AG04450 (cell line): ENCODE data around the gene BMPER. TPM values are rescaled to one million over a fixed set of nuclear protein-coding genes. Genes with fewer than 3 reads are reported as not detected.

Experiments used
- CTCF ChIA-PET: fragments of 300-600, 350-600 bp; formaldehyde crosslinking; extraction: SDS; loops from one replicate; lab custom pipeline; 2022; ENCODE audit warnings: antibody characterized with exemption, inconsistent platforms; lab: Charles Lee
- POLR2A ChIA-PET: fragments of 350-600 bp; formaldehyde crosslinking; extraction: SDS; loops from one replicate; lab custom pipeline; 2021; ENCODE audit warnings: antibody characterized with exemption, inconsistent platforms; lab: Yijun Ruan, JAX
- DNase-seq: peaks from one replicate; pipeline ENCODE4 v3.0.0-alpha.2; 2011; ENCODE audit warnings: low read depth, low spot score
- H3K27ac ChIP-seq: one replicate; pipeline ENCODE4 v1.5.1; 2012; ENCODE audit warnings: low read depth, low read length, control low read depth
- H3K27me3 ChIP-seq: one replicate; pipeline ENCODE4 v1.6.0; 2012; ENCODE audit warnings: low read length; ENCODE audit not compliant: control insufficient read depth, insufficient read depth
- H3K4me3 ChIP-seq: 2 replicates; pipeline ENCODE4 v1.5.1; 2011; ENCODE audit warnings: mild to moderate bottlenecking, low read depth, low read length, control low read depth
- H3K9me3 ChIP-seq: 2 replicates; pipeline ENCODE4 v1.5.1; 2012; ENCODE audit warnings: low read length; ENCODE audit not compliant: control insufficient read depth, insufficient read depth
- polyA plus RNA-seq: library from polyadenylated mRNA; depleted of rRNA; stranded (reverse); fragments of >200 nt; gene quantifications from 2 replicates; pipeline ENCODE4 v1.2.3, GENCODE V29; 2011
- TF ChIP-seq, protein P1 (sequence below): IDR thresholded peaks from 2 replicates; pipeline ENCODE4 v1.5.1; 2011; ENCODE audit warnings: low read depth, low read length, control low read depth, inconsistent platforms

The BMPER gene
- polyA plus RNA-seq, 1 experiment = 1.1 TPM

DNA sequence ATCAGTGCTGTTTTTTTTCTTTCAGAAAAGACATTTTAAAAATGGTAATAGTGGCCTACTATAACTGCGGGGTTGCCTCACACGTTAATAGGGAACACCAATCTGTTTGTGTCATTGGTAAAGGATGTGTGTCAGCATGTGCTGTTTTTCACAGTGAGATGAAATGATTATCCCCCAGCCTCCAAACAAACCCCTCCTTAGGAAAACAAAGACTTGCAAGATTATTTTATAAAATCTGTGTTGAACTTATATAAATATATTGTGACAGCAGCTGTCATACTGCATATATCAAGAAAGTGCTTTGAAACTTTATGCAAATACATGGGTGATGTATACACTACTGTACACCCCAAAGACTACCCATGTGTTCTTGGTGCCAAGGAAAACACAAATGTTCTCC lies 125.8 kb downstream of the BMPER start:
- ChIA-PET CTCF (interaction anchor here (0.7 kb wide), 1 partner anchor 98 kb away, joined by 4 read pairs; no protein-coding TSS in a partner anchor), POLR2A (no interaction called here)
- H3K27ac ChIP-seq = no peak overlapping the region
- no peak overlapping the region for H3K4me3 ChIP-seq
- DNase-seq = no peak
- TF ChIP-seq, protein P1, sequence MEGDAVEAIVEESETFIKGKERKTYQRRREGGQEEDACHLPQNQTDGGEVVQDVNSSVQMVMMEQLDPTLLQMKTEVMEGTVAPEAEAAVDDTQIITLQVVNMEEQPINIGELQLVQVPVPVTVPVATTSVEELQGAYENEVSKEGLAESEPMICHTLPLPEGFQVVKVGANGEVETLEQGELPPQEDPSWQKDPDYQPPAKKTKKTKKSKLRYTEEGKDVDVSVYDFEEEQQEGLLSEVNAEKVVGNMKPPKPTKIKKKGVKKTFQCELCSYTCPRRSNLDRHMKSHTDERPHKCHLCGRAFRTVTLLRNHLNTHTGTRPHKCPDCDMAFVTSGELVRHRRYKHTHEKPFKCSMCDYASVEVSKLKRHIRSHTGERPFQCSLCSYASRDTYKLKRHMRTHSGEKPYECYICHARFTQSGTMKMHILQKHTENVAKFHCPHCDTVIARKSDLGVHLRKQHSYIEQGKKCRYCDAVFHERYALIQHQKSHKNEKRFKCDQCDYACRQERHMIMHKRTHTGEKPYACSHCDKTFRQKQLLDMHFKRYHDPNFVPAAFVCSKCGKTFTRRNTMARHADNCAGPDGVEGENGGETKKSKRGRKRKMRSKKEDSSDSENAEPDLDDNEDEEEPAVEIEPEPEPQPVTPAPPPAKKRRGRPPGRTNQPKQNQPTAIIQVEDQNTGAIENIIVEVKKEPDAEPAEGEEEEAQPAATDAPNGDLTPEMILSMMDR = no peak
- no peaks in the 10 kb centered on the region for H3K27me3 ChIP-seq
- H3K9me3 ChIP-seq = no peaks in the 10 kb centered on the region

DNA sequence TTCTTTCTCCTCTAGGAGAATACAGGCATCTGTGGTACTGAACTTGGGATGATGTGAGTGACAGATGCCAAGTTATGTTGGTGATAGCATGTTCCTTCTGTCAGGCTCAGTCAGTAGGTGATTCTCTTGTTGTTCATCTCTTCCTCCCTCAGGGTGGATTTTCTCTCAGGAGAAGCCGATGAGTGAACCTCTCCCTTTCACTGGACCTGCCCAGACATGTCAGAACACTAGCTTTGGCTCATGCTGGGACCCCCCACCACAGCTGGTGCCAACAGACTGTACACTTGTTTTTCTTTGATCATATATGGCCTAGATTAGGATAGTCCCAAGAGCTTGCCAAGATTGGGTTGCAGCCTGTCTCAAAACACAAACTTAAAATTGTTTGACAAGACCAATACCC lies 129.4 kb downstream of the BMPER start:
- TF ChIP-seq, protein P1 = no peak
- ChIA-PET CTCF (no interaction called here), POLR2A (no interaction called here)
- Histone ChIP-seq H3K4me3 (no peak overlapping the region), H3K9me3 (no peaks in the 10 kb centered on the region), H3K27me3 (no peaks in the 10 kb centered on the region), H3K27ac (no peak overlapping the region)
- no peak for DNase-seq

DNA sequence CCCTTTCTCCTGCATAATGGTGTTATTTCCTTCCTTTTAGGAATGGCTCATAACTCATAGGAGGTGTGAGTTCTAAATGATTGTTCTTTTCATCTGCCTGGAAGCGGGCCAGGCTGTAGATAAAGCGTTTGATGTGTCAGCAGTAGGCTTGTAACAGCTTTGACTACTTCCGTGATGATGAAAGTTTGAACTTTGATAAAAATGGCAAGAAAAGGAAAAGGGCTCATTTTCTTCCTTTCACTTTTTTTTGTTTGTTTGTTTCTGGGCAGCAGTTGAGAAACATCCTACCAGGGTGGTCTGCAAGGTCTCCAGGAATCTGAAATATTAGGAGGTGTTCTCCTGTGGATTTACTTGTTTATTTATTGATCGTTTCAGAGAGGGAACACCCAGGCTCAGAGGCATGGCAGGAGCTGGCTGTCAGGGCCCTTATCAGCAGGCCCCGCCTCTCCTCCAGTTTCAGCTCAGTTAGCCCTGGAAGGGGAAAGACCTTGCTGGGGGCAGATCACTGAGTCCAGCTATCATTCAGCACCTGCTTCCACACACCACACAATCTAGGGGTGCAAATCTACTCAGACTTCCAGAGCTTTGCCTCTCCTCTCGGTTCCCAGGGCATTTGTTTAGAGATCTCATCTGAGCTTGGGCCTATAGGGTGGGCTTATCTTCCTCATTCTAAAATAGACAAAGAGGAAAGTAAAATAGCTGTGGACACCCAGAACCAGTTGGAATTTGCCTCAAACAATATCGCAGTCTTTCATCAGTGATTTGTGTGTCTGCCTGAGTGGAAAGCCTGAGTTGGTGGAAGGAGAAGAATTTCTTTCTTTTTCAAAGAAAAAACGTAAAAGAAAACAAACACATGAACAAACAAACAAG lies 130.9 kb downstream of the BMPER start:
- POLR2A ChIA-PET = no interaction called here
- CTCF ChIA-PET = interaction anchor here (1.4 kb wide), 1 partner anchor 103 kb away, joined by 4 read pairs; no protein-coding TSS in a partner anchor
- H3K27me3 ChIP-seq = no peaks in the 10 kb centered on the region
- no peak for DNase-seq
- H3K27ac ChIP-seq = no peak overlapping the region
- no peaks in the 10 kb centered on the region for H3K9me3 ChIP-seq
- no peak overlapping the region for H3K4me3 ChIP-seq
- TF ChIP-seq, protein P1 = no peak

DNA sequence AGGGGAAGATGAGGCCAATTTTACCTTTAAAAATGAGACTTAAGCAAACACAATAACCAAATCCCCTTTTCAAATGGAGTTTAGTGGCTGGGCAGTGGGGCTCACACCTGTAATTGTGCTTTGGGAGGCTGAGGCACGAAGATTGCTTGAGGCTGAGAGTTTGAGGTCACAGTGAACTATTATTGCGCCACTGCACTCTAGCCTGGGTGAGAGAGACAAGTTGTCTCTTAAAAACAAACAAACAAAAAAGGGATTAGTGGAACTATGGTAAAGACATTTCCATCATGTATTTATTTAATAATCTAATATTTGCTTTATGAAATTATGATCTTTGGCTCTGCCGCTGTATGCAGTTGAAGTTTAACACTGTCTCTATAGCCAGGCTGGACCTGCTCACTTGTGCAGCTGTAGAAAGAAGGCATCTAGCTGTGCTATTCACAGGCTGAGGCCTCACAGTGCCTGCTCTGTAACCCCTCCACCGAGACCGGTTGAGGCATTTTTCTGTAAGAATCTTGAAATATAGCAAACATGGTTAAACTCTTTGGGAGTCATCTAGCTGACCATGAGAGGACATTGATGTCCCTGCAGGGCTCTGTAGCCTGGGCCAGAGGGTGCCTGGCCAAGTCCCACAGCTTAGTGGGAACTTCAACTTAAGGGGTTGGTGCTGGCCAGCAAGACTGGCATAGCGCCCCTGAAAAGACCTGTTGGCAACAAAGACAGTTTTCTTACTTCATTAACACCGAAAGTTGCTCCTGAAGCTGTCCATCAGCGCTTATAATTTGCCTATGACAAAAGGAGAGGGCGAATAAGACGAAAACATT lies 131.8 kb downstream of the BMPER start:
- no peak for DNase-seq
- TF ChIP-seq, protein P1 = no peak

More for the DNA sequence above, 131.8 kb downstream of the BMPER start:
- Histone ChIP-seq H3K27ac (no peak overlapping the region), H3K27me3 (no peaks in the 10 kb centered on the region), H3K9me3 (no peaks in the 10 kb centered on the region), H3K4me3 (no peak overlapping the region)
- POLR2A ChIA-PET = no interaction called here
- CTCF ChIA-PET = interaction anchor here (0.6 to 1.4 kb wide), 2 partner anchors 55 to 104 kb away, joined by 3 to 4 read pairs; no protein-coding TSS in a partner anchor
